HG02759 (cell line): Measurements from ENCODE around the gene NEU2.

Experiments used
- ATAC-seq: cut with Tn5 transposase; IDR thresholded peaks from one replicate; pipeline ENCODE4 v1.9.1; 2021; ENCODE audit warnings: mild to moderate bottlenecking, moderate library complexity; ENCODE audit not compliant: unreplicated experiment

The NEU2 gene

GRCh38 chr2:233032551-233033320 is at the start of gene NEU2:
Gene NEU2 (plus strand): TSS chr2:233032672. CDS start chr2:233032672, 0 bp downstream.
- no peak for ATAC-seq

- ATAC-seq = no peak
Observed at GRCh38 chr2:232982926-232983668, 49.4 kb upstream of the NEU2 start.

GRCh38 chr2:232983669-232984140 is 48.8 kb upstream of the NEU2 start:
- ATAC-seq = no peak

- ATAC-seq = no peak
Observed at GRCh38 chr2:232984451-232985207, 47.8 kb upstream of the NEU2 start.

- ATAC-seq = no peak
Observed at GRCh38 chr2:232986155-232986554, 46.3 kb upstream of the NEU2 start.

GRCh38 chr2:232993231-232993821 is 39.1 kb upstream of the NEU2 start:
- ATAC-seq = no peak

GRCh38 chr2:232994446-232994845 is 38.0 kb upstream of the NEU2 start:
- ATAC-seq = no peak

- ATAC-seq = no peak
Observed at GRCh38 chr2:232997749-232998665, 34.5 kb upstream of the NEU2 start.

GRCh38 chr2:232998666-232998985 is 33.8 kb upstream of the NEU2 start:
- no peak for ATAC-seq

- no peak for ATAC-seq
Observed at GRCh38 chr2:232999354-232999753, 33.1 kb upstream of the NEU2 start.

- ATAC-seq = no peak
Observed at GRCh38 chr2:233000886-233001750, 31.4 kb upstream of the NEU2 start.

- no peak for ATAC-seq
Observed at GRCh38 chr2:233002829-233003657, 29.4 kb upstream of the NEU2 start.

GRCh38 chr2:233003658-233004555 is 28.6 kb upstream of the NEU2 start:
- no peak for ATAC-seq

- ATAC-seq = no peak
Observed at GRCh38 chr2:233005096-233005495, 27.4 kb upstream of the NEU2 start.

- no peak for ATAC-seq
Observed at GRCh38 chr2:233006648-233007047, 25.8 kb upstream of the NEU2 start.

- ATAC-seq = no peak
Observed at GRCh38 chr2:233007270-233007669, 25.2 kb upstream of the NEU2 start.

GRCh38 chr2:233007739-233008138 is 24.7 kb upstream of the NEU2 start:
- no peak for ATAC-seq
